Hepatocyte (in vitro differentiated cells): ENCODE data around the gene PITPNC1.

ENCODE experiments used
- EZH2 ChIP-seq: fragments of 200-600 bp; sonication (generic); IDR thresholded peaks from 2 replicates; pipeline ENCODE4 v1.6.1; 2016; ENCODE audit warnings: antibody characterized with exemption, mild to moderate bottlenecking, borderline replicate concordance
- EZH2phosphoT487 ChIP-seq: fragments of 200-600 bp; sonication (generic); IDR thresholded peaks from one replicate; pipeline ENCODE4 v1.6.1; 2018; ENCODE audit warnings: antibody characterized with exemption, mild to moderate bottlenecking, low read depth, moderate library complexity; ENCODE audit not compliant: unreplicated experiment, severe bottlenecking
- TF ChIP-seq, protein P1 (sequence below): fragments of 200-600 bp; sonication (generic); IDR thresholded peaks from 2 replicates; pipeline ENCODE4 v1.5.1; 2016; ENCODE audit warnings: antibody characterized with exemption, mild to moderate bottlenecking; ENCODE audit not compliant: poor library complexity

- TF ChIP-seq, protein P1, sequence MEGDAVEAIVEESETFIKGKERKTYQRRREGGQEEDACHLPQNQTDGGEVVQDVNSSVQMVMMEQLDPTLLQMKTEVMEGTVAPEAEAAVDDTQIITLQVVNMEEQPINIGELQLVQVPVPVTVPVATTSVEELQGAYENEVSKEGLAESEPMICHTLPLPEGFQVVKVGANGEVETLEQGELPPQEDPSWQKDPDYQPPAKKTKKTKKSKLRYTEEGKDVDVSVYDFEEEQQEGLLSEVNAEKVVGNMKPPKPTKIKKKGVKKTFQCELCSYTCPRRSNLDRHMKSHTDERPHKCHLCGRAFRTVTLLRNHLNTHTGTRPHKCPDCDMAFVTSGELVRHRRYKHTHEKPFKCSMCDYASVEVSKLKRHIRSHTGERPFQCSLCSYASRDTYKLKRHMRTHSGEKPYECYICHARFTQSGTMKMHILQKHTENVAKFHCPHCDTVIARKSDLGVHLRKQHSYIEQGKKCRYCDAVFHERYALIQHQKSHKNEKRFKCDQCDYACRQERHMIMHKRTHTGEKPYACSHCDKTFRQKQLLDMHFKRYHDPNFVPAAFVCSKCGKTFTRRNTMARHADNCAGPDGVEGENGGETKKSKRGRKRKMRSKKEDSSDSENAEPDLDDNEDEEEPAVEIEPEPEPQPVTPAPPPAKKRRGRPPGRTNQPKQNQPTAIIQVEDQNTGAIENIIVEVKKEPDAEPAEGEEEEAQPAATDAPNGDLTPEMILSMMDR, result no peak
- TF ChIP-seq EZH2phosphoT487 (no peak), EZH2 (no peak)
Measured at GRCh38 chr17:67436233-67436632, 59.2 kb downstream of the PITPNC1 start.
